Erythroblast (primary cell): ENCODE results near the gene BPI.

ENCODE experiments used
- GATA1 ChIP-seq: IDR thresholded peaks from 2 replicates; pipeline ENCODE4 v1.6.1; 2011; ENCODE audit warnings: low read depth, mild to moderate bottlenecking, control low read depth, low read length, moderate library complexity
- POLR2A ChIP-seq: IDR thresholded peaks from 2 replicates; pipeline ENCODE4 v1.6.1; 2011; ENCODE audit warnings: mild to moderate bottlenecking, low read length

DNA sequence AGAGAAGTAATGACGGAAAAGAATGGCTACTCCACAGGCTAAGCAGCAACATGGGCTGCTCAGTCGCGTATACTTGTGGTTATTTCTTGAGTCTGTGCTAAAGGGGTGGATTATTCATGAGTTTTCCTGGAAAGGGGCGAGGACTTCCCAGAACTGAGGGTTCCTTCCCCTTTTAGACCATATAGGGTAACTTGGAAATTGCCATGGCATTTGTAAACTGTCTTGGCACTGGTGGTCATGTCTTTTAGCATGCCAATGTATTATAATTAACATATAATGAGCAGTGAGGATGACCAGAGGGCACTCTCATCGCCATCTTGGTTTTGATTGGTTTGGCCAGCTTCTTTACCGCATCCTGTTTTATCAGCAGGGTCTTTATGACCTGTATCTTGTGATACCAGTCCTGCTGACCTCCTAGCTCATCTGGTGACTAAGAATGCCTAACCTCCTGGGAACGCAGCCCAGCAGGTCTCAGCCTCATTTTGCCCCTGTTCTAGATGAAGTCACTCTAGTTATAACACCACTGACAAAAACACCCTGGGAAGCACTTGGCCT is 53.8 kb downstream of the BPI start:
- TF ChIP-seq POLR2A (no peak), GATA1 (no peak)
